HepG2 (cell line): ENCODE measurements around the gene RAC3. TPM values are rescaled to one million over a fixed set of nuclear protein-coding genes. Genes with fewer than 3 reads are reported as not detected.

Experiments used
- ATAC-seq: fragments of 200-7000 bp; cut with Tn5 transposase; 3 replicates; pipeline ENCODE4 v1.9.1; 2020; ENCODE audit warnings: mild to moderate bottlenecking, moderate library complexity
- BruUV-seq: library from RNA; stranded (reverse); fragments of 400-500 nt; replicated peaks from 2 replicates; lab custom pipeline; 2021; lab: Mats Ljungman, UMichigan
- CTCF ChIA-PET: fragments of 300-600 bp; formaldehyde crosslinking; extraction: SDS; loops from one replicate; lab custom pipeline; 2021; ENCODE audit warnings: low total read pairs, inconsistent platforms, low intra/inter-chr PET ratio; lab: Yijun Ruan, JAX
- POLR2A ChIA-PET: fragments of 350-600 bp; sonication (Branson Sonifier 250); formaldehyde crosslinking; loops from one replicate; lab custom pipeline; 2020; ENCODE audit warnings: antibody characterized with exemption, inconsistent platforms; lab: Yijun Ruan, JAX
- DNase-seq: peaks from one replicate; pipeline ENCODE4 v3.0.0-alpha.2; 2015; ENCODE audit warnings: low spot score
- FAIRE-seq: peaks from 3 replicates; lab custom pipeline; 2011; peaks lifted over from hg19 to GRCh38; lab: Jason Lieb, UNC
- H2AFZ ChIP-seq: one replicate; pipeline ENCODE4 v1.6.1; 2011; ENCODE audit warnings: low read length, inconsistent platforms
- H3K27ac ChIP-seq: fragments of 300-600 bp; 3 replicates; pipeline ENCODE4 v1.8.0; 2011; ENCODE audit warnings: mixed run types, mild to moderate bottlenecking, mixed read lengths, low read length, inconsistent platforms; ENCODE audit not compliant: insufficient read depth; ENCODE audit errors: extremely low read length
- H3K27me3 ChIP-seq, 2 experiments: fragments of 200-600 bp in 1 of 2; 2 replicates in 1 of 2; 3 replicates in 1 of 2; pipeline versions ENCODE4 v1.6.0 to v1.8.0; 2011; ENCODE audit warnings: low read length in 2 of 2, mild to moderate bottlenecking in 2 of 2, moderate library complexity in 2 of 2, inconsistent platforms in 1 of 2; ENCODE audit not compliant: insufficient read depth in 2 of 2, control insufficient read depth in 1 of 2
- H3K36me3 ChIP-seq, 2 experiments: fragments of 200-600 bp in 1 of 2; replicated peaks in 1 of 2; 2 replicates in 1 of 2; 3 replicates in 1 of 2; pipeline versions ENCODE4 v1.5.1 to v1.8.0; 2011; ENCODE audit warnings: low read length in 2 of 2, inconsistent platforms in 1 of 2; ENCODE audit not compliant: insufficient read depth in 2 of 2, control insufficient read depth in 1 of 2
- H3K4me1 ChIP-seq: 2 replicates; pipeline ENCODE4 v1.5.1; 2012; ENCODE audit warnings: low read length, inconsistent platforms; ENCODE audit not compliant: insufficient read depth
- H3K4me2 ChIP-seq: 2 replicates; pipeline ENCODE4 v1.6.0; 2011; ENCODE audit warnings: low read depth, low read length, inconsistent platforms
- H3K4me3 ChIP-seq, 3 experiments: fragments of 200-600 bp in 1 of 3; sonication (generic), shearing (Covaris generic) in 1 of 3; replicated peaks in 1 of 3; 2 replicates each; pipeline ENCODE4 v1.5.1; 2011 to 2016; ENCODE audit warnings: low read length in 3 of 3, inconsistent platforms in 2 of 3, low read depth in 2 of 3, mild to moderate bottlenecking in 2 of 3, control low read depth in 1 of 3, mixed read lengths in 1 of 3; ENCODE audit not compliant: insufficient read depth in 1 of 3
- H3K79me2 ChIP-seq: one replicate; pipeline ENCODE4 v1.6.1; 2011; ENCODE audit warnings: low read length, inconsistent platforms; ENCODE audit not compliant: insufficient read depth
- H3K9ac ChIP-seq: 2 replicates; pipeline ENCODE4 v1.6.0; 2011; ENCODE audit warnings: mild to moderate bottlenecking, low read depth, low read length, inconsistent platforms; ENCODE audit not compliant: insufficient read depth
- H3K9me3 ChIP-seq: 2 replicates; pipeline ENCODE4 v1.5.1; 2012; ENCODE audit warnings: mild to moderate bottlenecking, low read length
- H4K20me1 ChIP-seq: 2 replicates; pipeline ENCODE4 v1.6.0; 2011; ENCODE audit warnings: inconsistent platforms, mild to moderate bottlenecking, low read length, moderate library complexity; ENCODE audit not compliant: insufficient read depth
- ADNP ChIP-seq: sonication (generic); formaldehyde crosslinking; IDR thresholded peaks from 2 replicates; pipeline ENCODE4 v1.4.0; 2020; ENCODE audit warnings: missing genetic modification reagents
- AGO2 ChIP-seq: fragments of 200-400 bp; formaldehyde crosslinking; optimal IDR thresholded peaks from 2 replicates; pipeline ENCODE3; 2017; ENCODE audit warnings: mild to moderate bottlenecking, low read depth, low read length, moderate library complexity
- HNRNPL ChIP-seq: fragments of 200-400 bp; formaldehyde crosslinking; IDR thresholded peaks from 2 replicates; pipeline ENCODE4 v1.6.1; 2017; ENCODE audit warnings: mild to moderate bottlenecking, low read depth, low read length
- MTA1 ChIP-seq: sonication (generic); formaldehyde crosslinking; IDR thresholded peaks from 2 replicates; pipeline ENCODE4 v1.4.0; 2020; ENCODE audit warnings: missing genetic modification reagents, mild to moderate bottlenecking, borderline replicate concordance
- MZF1 ChIP-seq: sonication (generic); formaldehyde crosslinking; IDR thresholded peaks from 2 replicates; pipeline ENCODE4 v1.8.1; 2023; ENCODE audit warnings: mild to moderate bottlenecking, missing genetic modification reagents, borderline replicate concordance
- NCOR1 ChIP-seq: fragments of 200-600 bp; sonication (generic); IDR thresholded peaks from 2 replicates; pipeline ENCODE4 v1.7.0; 2017; ENCODE audit warnings: antibody characterized with exemption, low read length, borderline replicate concordance
- RBFOX2 ChIP-seq: fragments of 200-400 bp; formaldehyde crosslinking; IDR thresholded peaks from 2 replicates; pipeline ENCODE4 v1.6.1; 2017; ENCODE audit warnings: low read depth, mild to moderate bottlenecking, low read length
- SALL1 ChIP-seq: sonication (generic); formaldehyde crosslinking; IDR thresholded peaks from 2 replicates; pipeline ENCODE4 v1.8.0; 2022; ENCODE audit warnings: mild to moderate bottlenecking, missing genetic modification reagents
- TARDBP ChIP-seq: sonication (generic); formaldehyde crosslinking; IDR thresholded peaks from 2 replicates; pipeline ENCODE4 v1.8.0; 2022; ENCODE audit warnings: mild to moderate bottlenecking, missing genetic modification reagents
- U2AF2 ChIP-seq: fragments of 200-400 bp; formaldehyde crosslinking; IDR thresholded peaks from 2 replicates; pipeline ENCODE4 v1.6.1; 2017; ENCODE audit warnings: low read depth, mild to moderate bottlenecking, low read length
- ZNF256 ChIP-seq: sonication (generic); formaldehyde crosslinking; conservative IDR thresholded peaks from 2 replicates; pipeline ENCODE4 v1.4.0; 2020; ENCODE audit warnings: missing genetic modification reagents
- ZNF501 ChIP-seq: sonication (generic); formaldehyde crosslinking; IDR thresholded peaks from 2 replicates; pipeline ENCODE4 v1.5.1; 2020; ENCODE audit warnings: mild to moderate bottlenecking, moderate library complexity, missing genetic modification reagents
- ZNF569 ChIP-seq: sonication (generic); formaldehyde crosslinking; IDR thresholded peaks from 2 replicates; pipeline ENCODE4 v1.5.0; 2020; ENCODE audit warnings: mild to moderate bottlenecking, missing genetic modification reagents, moderate library complexity, borderline replicate concordance
- ZNF703 ChIP-seq: sonication (generic); formaldehyde crosslinking; IDR thresholded peaks from 2 replicates; pipeline ENCODE4 v1.5.1; 2020; ENCODE audit warnings: missing genetic modification reagents, mild to moderate bottlenecking, moderate library complexity, borderline replicate concordance
- ZNF720 ChIP-seq: sonication (generic); formaldehyde crosslinking; IDR thresholded peaks from 2 replicates; pipeline ENCODE4 v1.4.0; 2020; ENCODE audit warnings: missing genetic modification reagents
- ZNF768 ChIP-seq: sonication (generic); formaldehyde crosslinking; IDR thresholded peaks from 2 replicates; pipeline ENCODE4 v1.4.0; 2020; ENCODE audit warnings: missing genetic modification reagents
- WGBS: methylation state at CpG from one replicate; pipeline ENCODE4 v1.1.6; 2017; ENCODE audit warnings: low lambda C conversion rate; 5-methylcytosine and 5-hydroxymethylcytosine counted together
- in situ Hi-C: cut with HindIII; loops from 2 replicates; pipeline ENCODE4 v1.10.0; 2017; ENCODE audit warnings: low pct_unique_long_range_greater_than_20kb; ENCODE audit not compliant: extremely low pct_ligation_motif_present
- intact Hi-C: fragments of 100-400 bp; cut with micrococcal nuclease; formaldehyde crosslinking; loops from one replicate; pipeline ENCODE4 v1.10.0; 2022; ENCODE audit not compliant: unreplicated experiment
- polyA plus RNA-seq, 8 experiments: library from polyadenylated mRNA; depleted of rRNA in 3 of 8; stranded (reverse) in 7 of 8; unstranded in 1 of 8; fragments of >200 nt; fragmentation: Illumina TruSeq in 4 of 8; extraction: Trizol in 4 of 8; gene quantifications; 2 replicates each; pipeline versions ENCODE4 v1.2.1 to v1.2.3, GENCODE V29; 2011 to 2016; ENCODE audit warnings: low read depth in 4 of 8, missing spikeins in 1 of 8, mixed read lengths in 1 of 8; ENCODE audit not compliant: insufficient read depth in 1 of 8
- total RNA-seq, 5 experiments: library from RNA; depleted of rRNA; stranded (reverse); fragments of >200 nt; fragmentation: Illumina TruSeq; extraction: Trizol; gene quantifications; 2 replicates each; pipeline ENCODE4 v1.2.3, GENCODE V29; 2016; ENCODE audit warnings: low read depth in 1 of 5

The RAC3 gene
- total and polyA plus RNA-seq, 2 of the 13 experiments (the other 11 are each of a cell fraction or from before 2014, with no cell fraction given) = 10.5 to 21.3 TPM

- no peak overlapping the region for H3K9ac ChIP-seq
- in situ Hi-C loops = no loop called here
- no peaks in the 10 kb centered on the region for H3K9me3 ChIP-seq
- ChIA-PET CTCF (no interaction called here), POLR2A (no interaction called here)
- DNase-seq (no peak), FAIRE-seq (no peak), ATAC-seq (no peak)
- no peak overlapping the region for H3K4me2 ChIP-seq
- H2AFZ ChIP-seq = no peak overlapping the region
- H3K27ac ChIP-seq = no peak overlapping the region
- 100% methylated on average over 8 of the region's 9 CpGs for WGBS
- intact Hi-C loops = no loop called here
- H3K79me2 ChIP-seq = peaks cover 7% of the 10 kb centered on the region
- H3K36me3 ChIP-seq = peaks cover 9 to 13% of the 10 kb centered on the region in 2 experiments; a peak in 4 of 5 replicates
- H4K20me1 ChIP-seq = no peaks in the 10 kb centered on the region
- no peaks in the 10 kb centered on the region for H3K27me3 ChIP-seq
- no peak overlapping the region for H3K4me3 ChIP-seq
- BruUV-seq = no TSS peak
- peaks cover 31% of the 10 kb centered on the region for H3K4me1 ChIP-seq
- TF ChIP-seq ADNP (no peak), MZF1 (CRISPR knock-in tag) (no peak), TARDBP (CRISPR knock-in tag) (no peak), AGO2 (peak; percentile 68)
Observed at GRCh38 chr17:82028966-82029365, 2.5 kb upstream of the RAC3 start.

GRCh38 chr17:82029391-82029790 lies 2.1 kb upstream of the RAC3 start:
- intact Hi-C loops = no loop called here
- H3K4me2 ChIP-seq = no peak overlapping the region
- no peak overlapping the region for H3K9ac ChIP-seq
- H3K27me3 ChIP-seq = no peaks in the 10 kb centered on the region
- H3K27ac ChIP-seq = no peak overlapping the region
- CTCF ChIA-PET = interaction anchor here (2.3 kb wide), 1 partner anchor 125 kb away, joined by 9 read pairs; no protein-coding TSS in a partner anchor
- no peaks in the 10 kb centered on the region for H3K9me3 ChIP-seq
- H3K4me1 ChIP-seq = peaks cover 27% of the 10 kb centered on the region
- DNase-seq (no peak), FAIRE-seq (no peak), ATAC-seq (no peak)
- POLR2A ChIA-PET = interaction anchor here (1.2 kb wide), 1 partner anchor 34 kb away, joined by 3 read pairs; no protein-coding TSS in a partner anchor
- BruUV-seq = no TSS peak
- in situ Hi-C loops = no loop called here
- TF ChIP-seq NCOR1 (no peak), HNRNPL (0 out of 2 replicates have a peak, but pooled peaks have one; percentile 19), ZNF501 (CRISPR knock-in tag) (no peak), MTA1 (CRISPR knock-in tag) (peak; percentile 21; the same call in 1 of the 2 replicates), ZNF768 (CRISPR knock-in tag) (no peak), ZNF703 (no peak), RBFOX2 (0 out of 2 replicates have a peak, but pooled peaks have one; percentile 27), ZNF720 (CRISPR knock-in tag) (no peak), SALL1 (CRISPR knock-in tag) (no peak), ZNF256 (CRISPR knock-in tag) (no peak), U2AF2 (no peak), ZNF569 (CRISPR knock-in tag) (no peak)
- TF ChIP-seq, all 625 proteins: peak for 3
- peaks cover 9 to 13% of the 10 kb centered on the region in 2 experiments; a peak in 4 of 5 replicates for H3K36me3 ChIP-seq
- no peak overlapping the region for H3K4me3 ChIP-seq
- H3K79me2 ChIP-seq = peaks cover 5% of the 10 kb centered on the region
- WGBS = 96% methylated on average over 16 of the region's 16 CpGs
- no peaks in the 10 kb centered on the region for H4K20me1 ChIP-seq
- no peak overlapping the region for H2AFZ ChIP-seq
